Neuron (in vitro differentiated cells): Measurements from ENCODE around the gene TTC27.
"Not testable (repeated sequence)": the region's sequence is repeated elsewhere in the genome, so short reads cannot be mapped to it uniquely, and the experiment has no call there.

Source experiments
- H2AFZ ChIP-seq: one replicate; pipeline ENCODE4 v1.6.1; 2013; ENCODE audit warnings: low read depth, mild to moderate bottlenecking, inconsistent platforms, low read length, moderate library complexity
- H3K27me3 ChIP-seq: one replicate; pipeline ENCODE4 v1.6.1; 2013; ENCODE audit warnings: low read length; ENCODE audit not compliant: insufficient read depth
- H3K36me3 ChIP-seq: one replicate; pipeline ENCODE4 v1.6.1; 2013; ENCODE audit warnings: low read length; ENCODE audit not compliant: insufficient read depth
- H3K4me1 ChIP-seq: one replicate; pipeline ENCODE4 v1.6.1; 2013; ENCODE audit warnings: low read length; ENCODE audit not compliant: insufficient read depth
- H3K4me3 ChIP-seq: 2 replicates; pipeline ENCODE4 v1.5.1; 2013; ENCODE audit warnings: mild to moderate bottlenecking, low read length, moderate library complexity
- H3K9me3 ChIP-seq: one replicate; pipeline ENCODE4 v1.6.1; 2013; ENCODE audit warnings: low read length

The TTC27 gene

GRCh38 chr2:32632089-32632488, 4.2 kb downstream of the TTC27 start:
- H3K27me3 ChIP-seq, result no peaks in the 10 kb centered on the region
- peaks cover 9% of the 10 kb centered on the region for H3K36me3 ChIP-seq
- no peaks in the 10 kb centered on the region for H3K9me3 ChIP-seq
- no peaks in the 10 kb centered on the region for H3K4me1 ChIP-seq
- H2AFZ ChIP-seq, result no peak overlapping the region
- no peak overlapping the region for H3K4me3 ChIP-seq

DNA sequence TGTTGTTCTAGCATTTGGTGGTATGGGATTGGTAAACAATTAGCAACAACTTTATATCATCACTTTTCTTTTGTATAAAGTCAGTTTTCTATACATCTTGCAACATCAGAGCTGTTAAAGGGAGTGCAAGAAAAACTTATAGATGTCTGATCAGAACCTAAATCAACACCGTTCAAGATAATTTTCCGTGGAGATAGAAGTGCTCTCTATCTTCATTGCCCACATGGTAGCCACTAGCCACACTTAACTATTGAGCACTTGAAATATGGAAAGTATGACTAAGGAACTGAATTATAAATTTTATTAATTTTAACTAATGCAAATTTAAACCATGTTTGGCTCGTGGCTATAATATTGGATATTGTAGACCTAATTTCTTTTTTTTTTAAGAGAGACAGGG, 5.2 kb downstream of the TTC27 start:
- Histone ChIP-seq H2AFZ (no peak overlapping the region), H3K27me3 (no peaks in the 10 kb centered on the region), H3K36me3 (peaks cover 13% of the 10 kb centered on the region), H3K4me3 (no peak overlapping the region), H3K9me3 (no peaks in the 10 kb centered on the region), H3K4me1 (no peaks in the 10 kb centered on the region)

- H3K4me1 ChIP-seq, H2AFZ ChIP-seq, H3K9me3 ChIP-seq, H3K27me3 ChIP-seq, H3K4me3 ChIP-seq: not testable (repeated sequence)
- peaks cover 18% of the 10 kb centered on the region for H3K36me3 ChIP-seq
These were observed 10.7 kb downstream of the TTC27 start for GRCh38 chr2:32638548-32638947.

DNA sequence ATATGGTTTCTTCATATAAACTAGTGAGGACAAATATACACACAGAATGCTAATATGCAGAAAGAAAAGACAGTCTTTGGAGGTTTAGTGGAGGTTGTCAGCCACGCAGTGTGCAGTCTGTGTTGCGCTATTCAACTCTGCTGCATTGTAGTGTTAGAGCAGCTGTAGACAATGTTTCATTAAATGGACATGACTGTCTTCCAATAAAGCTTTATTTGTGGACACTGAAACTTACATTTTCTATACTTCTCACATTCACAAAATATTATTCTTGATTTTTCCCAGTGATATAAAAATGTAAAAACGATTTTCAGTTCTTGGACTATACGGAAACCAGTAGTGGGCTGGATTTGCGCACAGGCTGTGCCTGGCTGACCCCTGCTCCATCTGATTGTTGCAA, 13.3 kb downstream of the TTC27 start:
- Histone ChIP-seq H3K27me3 (no peaks in the 10 kb centered on the region), H2AFZ (no peak overlapping the region), H3K4me3 (no peak overlapping the region), H3K9me3 (no peaks in the 10 kb centered on the region), H3K4me1 (no peaks in the 10 kb centered on the region), H3K36me3 (peaks cover 11% of the 10 kb centered on the region)

GRCh38 chr2:32647180-32647651, 19.4 kb downstream of the TTC27 start:
- H3K27me3 ChIP-seq, result no peaks in the 10 kb centered on the region
- no peak overlapping the region for H2AFZ ChIP-seq
- H3K4me3 ChIP-seq, result no peak overlapping the region
- H3K4me1 ChIP-seq, result no peaks in the 10 kb centered on the region
- H3K9me3 ChIP-seq, result no peaks in the 10 kb centered on the region
- H3K36me3 ChIP-seq, result peaks cover 4% of the 10 kb centered on the region

DNA sequence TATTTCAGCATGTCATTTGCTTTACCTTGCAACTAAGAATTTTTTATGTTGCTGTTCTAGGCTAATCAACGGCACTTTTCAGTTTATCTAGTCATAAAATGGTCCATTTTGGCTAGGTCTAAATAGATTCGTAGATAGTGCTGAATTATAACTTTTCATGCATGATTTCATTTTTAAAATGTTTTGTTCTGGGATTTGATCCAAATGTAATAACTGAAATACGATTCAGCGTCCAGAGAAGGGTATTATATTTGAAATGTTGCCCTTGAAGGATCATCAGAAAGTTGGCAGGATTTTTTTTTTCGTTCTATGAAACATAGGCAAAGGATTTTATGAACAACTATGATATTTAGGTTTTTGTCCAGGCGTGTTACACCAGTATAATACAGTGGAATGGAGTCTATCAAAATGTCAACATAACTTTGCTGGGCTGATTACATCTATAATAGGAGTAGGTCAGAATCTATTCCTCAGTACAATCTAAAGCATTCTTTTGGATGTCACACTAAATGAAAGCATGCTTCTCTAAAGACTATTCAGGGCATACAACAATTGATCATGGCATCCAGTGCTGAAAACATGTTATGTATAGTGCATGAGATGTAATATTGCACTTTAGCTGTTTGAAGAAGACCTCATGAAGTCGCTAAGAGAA, 24.8 kb downstream of the TTC27 start:
- no peaks in the 10 kb centered on the region for H3K9me3 ChIP-seq
- no peaks in the 10 kb centered on the region for H3K4me1 ChIP-seq
- no peak overlapping the region for H2AFZ ChIP-seq
- no peaks in the 10 kb centered on the region for H3K27me3 ChIP-seq
- H3K4me3 ChIP-seq, result no peak overlapping the region
- H3K36me3 ChIP-seq, result peaks cover 4% of the 10 kb centered on the region

- no peaks in the 10 kb centered on the region for H3K4me1 ChIP-seq
These were observed 28.2 kb downstream of the TTC27 start for GRCh38 chr2:32656069-32656468.

GRCh38 chr2:32663864-32664263, 36.0 kb downstream of the TTC27 start:
- Histone ChIP-seq H3K4me3 (no peak overlapping the region), H3K9me3 (no peaks in the 10 kb centered on the region), H3K36me3 (no peaks in the 10 kb centered on the region), H3K4me1 (no peaks in the 10 kb centered on the region), H3K27me3 (no peaks in the 10 kb centered on the region), H2AFZ (no peak overlapping the region)

More at GRCh38 chr2:32656069-32656468, 28.2 kb downstream of the TTC27 start:
- no peaks in the 10 kb centered on the region for H3K27me3 ChIP-seq
- no peak overlapping the region for H2AFZ ChIP-seq
- H3K36me3 ChIP-seq, result peaks cover 1% of the 10 kb centered on the region
- no peak overlapping the region for H3K4me3 ChIP-seq
- no peaks in the 10 kb centered on the region for H3K9me3 ChIP-seq

- Histone ChIP-seq H3K4me1 (no peaks in the 10 kb centered on the region), H3K27me3 (no peaks in the 10 kb centered on the region), H3K9me3 (no peaks in the 10 kb centered on the region), H3K36me3 (no peaks in the 10 kb centered on the region), H2AFZ (no peak overlapping the region), H3K4me3 (no peak overlapping the region)
These were observed 38.9 kb downstream of the TTC27 start for GRCh38 chr2:32666704-32667103.

DNA sequence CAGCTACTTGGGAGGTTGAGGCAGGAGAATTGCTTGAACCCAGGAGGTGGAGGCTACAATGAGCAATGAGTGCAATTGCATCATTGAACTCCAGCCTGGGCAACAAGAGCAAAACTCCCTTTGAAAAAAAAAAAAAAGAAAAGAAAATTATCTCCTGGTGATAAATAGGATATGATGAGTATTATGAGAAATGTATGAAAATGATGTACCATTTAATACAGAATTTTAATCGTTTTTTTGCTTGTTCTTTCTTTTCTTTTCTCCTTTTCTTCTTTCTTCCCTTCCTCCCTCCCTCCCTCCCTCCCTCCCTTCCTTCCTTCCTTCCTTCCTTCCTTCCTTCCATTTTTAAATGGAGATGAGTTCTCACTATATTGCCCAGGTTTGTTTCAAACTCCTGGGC, 40.4 kb downstream of the TTC27 start:
- no peaks in the 10 kb centered on the region for H3K9me3 ChIP-seq
- no peak overlapping the region for H3K4me3 ChIP-seq
- no peaks in the 10 kb centered on the region for H3K27me3 ChIP-seq
- no peak overlapping the region for H2AFZ ChIP-seq
- no peaks in the 10 kb centered on the region for H3K36me3 ChIP-seq
- H3K4me1 ChIP-seq, result no peaks in the 10 kb centered on the region

- Histone ChIP-seq H3K4me3 (no peak overlapping the region), H3K4me1 (no peaks in the 10 kb centered on the region), H2AFZ (no peak overlapping the region), H3K36me3 (no peaks in the 10 kb centered on the region), H3K27me3 (no peaks in the 10 kb centered on the region), H3K9me3 (no peaks in the 10 kb centered on the region)
These were observed 44.2 kb downstream of the TTC27 start for GRCh38 chr2:32671885-32672533.

DNA sequence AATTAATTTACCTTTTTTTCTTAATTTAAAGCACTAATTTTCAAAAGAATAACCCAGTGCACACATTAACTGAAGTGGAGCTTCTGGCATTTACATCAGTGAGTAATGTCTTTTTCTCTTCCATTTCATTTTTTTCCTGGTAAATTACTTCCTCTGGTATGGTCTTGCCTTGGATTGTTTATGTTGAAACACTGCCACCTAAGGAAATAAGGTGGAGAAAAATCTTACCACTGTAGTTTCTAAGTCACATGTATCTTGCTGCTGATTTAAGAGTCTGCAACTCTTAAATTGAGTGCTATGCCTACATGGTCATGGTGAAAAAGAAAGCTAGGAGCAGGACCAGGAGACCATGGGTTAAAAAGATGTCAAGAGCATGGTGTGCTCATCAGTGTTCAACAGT, 51.0 kb downstream of the TTC27 start:
- no peaks in the 10 kb centered on the region for H3K9me3 ChIP-seq
- no peak overlapping the region for H2AFZ ChIP-seq
- H3K4me3 ChIP-seq, result no peak overlapping the region
- no peaks in the 10 kb centered on the region for H3K27me3 ChIP-seq
- H3K4me1 ChIP-seq, result no peaks in the 10 kb centered on the region
- H3K36me3 ChIP-seq, result no peaks in the 10 kb centered on the region

DNA sequence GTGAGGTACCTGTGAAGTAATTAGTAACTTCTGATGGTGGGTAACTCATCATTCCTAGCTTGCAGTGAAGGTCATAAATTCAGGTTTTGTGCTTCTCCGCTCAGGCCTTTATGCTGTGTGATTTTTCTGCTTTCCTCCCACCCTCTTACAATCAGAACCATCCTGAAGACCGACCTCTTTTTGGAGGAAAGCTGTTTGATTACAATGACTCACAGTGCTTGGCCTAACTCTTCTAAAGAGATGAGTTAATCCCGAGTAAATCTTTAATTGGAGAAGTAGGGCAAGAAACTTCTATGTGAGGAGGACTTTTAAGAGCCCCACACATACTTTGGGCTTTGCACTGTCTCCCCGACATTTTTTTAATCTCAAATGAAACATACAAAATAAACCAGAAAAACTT, 53.1 kb downstream of the TTC27 start:
- Histone ChIP-seq H2AFZ (no peak overlapping the region), H3K27me3 (no peaks in the 10 kb centered on the region), H3K9me3 (no peaks in the 10 kb centered on the region), H3K4me3 (no peak overlapping the region), H3K36me3 (no peaks in the 10 kb centered on the region), H3K4me1 (no peaks in the 10 kb centered on the region)
